Loucy (cell line): ENCODE results near the gene NDUFV2.

Experiments used
- CTCF ChIP-seq: fragments of 200-600 bp; sonication (generic); conservative IDR thresholded peaks from 2 replicates; pipeline ENCODE4 v1.5.1; 2014; ENCODE audit warnings: mild to moderate bottlenecking, antibody characterized with exemption, low read length
- EZH2phosphoT487 ChIP-seq: fragments of 200-600 bp; IDR thresholded peaks from 2 replicates; pipeline ENCODE4 v1.6.1; 2018; ENCODE audit warnings: antibody characterized with exemption, mild to moderate bottlenecking, moderate library complexity, borderline replicate concordance

DNA sequence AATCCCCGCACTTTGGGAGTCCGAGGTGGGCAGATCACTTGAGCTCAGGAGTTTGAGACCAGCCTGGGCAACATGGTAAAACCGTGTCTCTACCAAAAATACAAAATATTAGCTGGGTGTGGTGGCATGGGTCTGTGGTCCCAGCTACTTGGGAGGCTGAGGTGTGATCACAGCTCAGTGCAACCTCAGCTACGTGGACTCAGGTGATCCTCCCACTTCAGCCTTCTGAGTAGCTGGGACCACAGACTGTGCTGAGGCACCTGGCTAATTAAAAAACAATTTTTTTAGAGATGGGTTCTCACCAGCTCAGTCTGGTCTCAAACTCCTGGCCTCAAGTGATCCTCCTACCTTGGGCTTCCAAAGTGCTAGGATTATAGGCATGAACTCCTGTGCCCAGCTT lies 57.5 kb downstream of the NDUFV2 start:
- TF ChIP-seq CTCF, result no peak
- TF ChIP-seq EZH2phosphoT487, result no peak
